Right atrium auricular region (tissue), 2 donors: ENCODE results near the gene SNRPD3. TPM values are rescaled to one million over a fixed set of nuclear protein-coding genes. Genes with fewer than 3 reads are reported as not detected.
A peak's percentile ranks its signal among the peaks of the same experiment; 100 is the strongest.

Experiments
- DNase-seq: peaks from one replicate; pipeline ENCODE4 v3.0.0-alpha.2; 2019; ENCODE audit warnings: low spot score
- H3K27ac ChIP-seq, 2 donors: fragments of 200-600 bp; sonication (generic); 1 replicate in 1 of 2; 2 replicates in 1 of 2; pipeline ENCODE4 v1.5.1; 2016 to 2019
- H3K27me3 ChIP-seq, 2 donors: fragments of 200-600 bp; sonication (generic); one replicate each; pipeline versions ENCODE4 v1.5.1 to v1.6.0; 2017 to 2019
- H3K36me3 ChIP-seq: fragments of 200-600 bp; sonication (generic); one replicate; pipeline ENCODE4 v1.5.1; 2016
- H3K4me1 ChIP-seq, 2 donors: fragments of 200-600 bp; sonication (generic); one replicate each; pipeline versions ENCODE4 v1.5.1 to v1.6.0; 2017 to 2019
- H3K4me3 ChIP-seq, 2 donors: fragments of 200-600 bp; sonication (generic); 1 replicate in 1 of 2; 2 replicates in 1 of 2; pipeline ENCODE4 v1.5.1; 2017 to 2019; ENCODE audit warnings: mild to moderate bottlenecking in 1 of 2, moderate library complexity in 1 of 2
- H3K9me3 ChIP-seq, 2 donors: fragments of 200-600 bp; sonication (generic); one replicate each; pipeline ENCODE4 v1.5.1; 2019
- CTCF ChIP-seq, 2 donors: fragments of 200-600 bp; sonication (generic); IDR thresholded peaks; one replicate each; pipeline ENCODE4 v1.5.1; 2019; ENCODE audit warnings: antibody characterized with exemption in 2 of 2
- total RNA-seq, 2 donors: library from RNA; depleted of rRNA; stranded (reverse); fragments of >200 nt; gene quantifications; one replicate each; pipeline ENCODE4 v1.1.0, GENCODE V29; 2016

Gene SNRPD3
- total RNA-seq, 2 donors from 2014 or later = 100 to 125 TPM

- H3K27me3 ChIP-seq = no peaks in the 10 kb centered on the region
- no peak for DNase-seq
- no peak overlapping the region for H3K27ac ChIP-seq
- peaks cover 12% of the 10 kb centered on the region for H3K36me3 ChIP-seq
- H3K9me3 ChIP-seq = no peaks in the 10 kb centered on the region
- TF ChIP-seq CTCF (IDR thresholded peaks at IDR 0.05) = no peak
- no peak overlapping the region for H3K4me3 ChIP-seq
- H3K4me1 ChIP-seq = peaks cover 0 to 11% of the 10 kb centered on the region in 2 donors
These were observed 22.8 kb downstream of the SNRPD3 start for GRCh38 chr22:24578355-24579257.

- Histone ChIP-seq H3K9me3 (no peaks in the 10 kb centered on the region), H3K27me3 (no peaks in the 10 kb centered on the region), H3K4me1 (peaks cover 0 to 17% of the 10 kb centered on the region in 2 donors), H3K36me3 (peaks cover 6% of the 10 kb centered on the region), H3K4me3 (no peak overlapping the region), H3K27ac (no peak overlapping the region)
- DNase-seq = no peak
- TF ChIP-seq CTCF (IDR thresholded peaks at IDR 0.05) = no peak
These were observed 23.4 kb downstream of the SNRPD3 start for GRCh38 chr22:24579258-24579601.

- no peaks in the 10 kb centered on the region for H3K9me3 ChIP-seq
- H3K4me3 ChIP-seq = no peak overlapping the region
- no peak for TF ChIP-seq CTCF (IDR thresholded peaks at IDR 0.05)
- no peaks in the 10 kb centered on the region for H3K27me3 ChIP-seq
- no peak overlapping the region for H3K27ac ChIP-seq
- no peak for DNase-seq
- H3K36me3 ChIP-seq = peaks cover 6% of the 10 kb centered on the region
- H3K4me1 ChIP-seq = peaks cover 0 to 24% of the 10 kb centered on the region in 2 donors
These were observed 24.5 kb downstream of the SNRPD3 start for GRCh38 chr22:24580276-24580675.

GRCh38 chr22:24582056-24582814, 26.4 kb downstream of the SNRPD3 start:
- H3K27me3 ChIP-seq = no peaks in the 10 kb centered on the region
- H3K9me3 ChIP-seq = no peaks in the 10 kb centered on the region
- no peak overlapping the region for H3K4me3 ChIP-seq
- no peak for TF ChIP-seq CTCF (IDR thresholded peaks at IDR 0.05)
- peaks cover 0 to 24% of the 10 kb centered on the region in 2 donors for H3K4me1 ChIP-seq
- peak overlapping the region in 1 of 2 donors; percentile 82 for H3K27ac ChIP-seq
- DNase-seq = no peak
- peaks cover 3% of the 10 kb centered on the region for H3K36me3 ChIP-seq

- H3K9me3 ChIP-seq = no peaks in the 10 kb centered on the region
- peaks cover 0 to 24% of the 10 kb centered on the region in 2 donors for H3K4me1 ChIP-seq
- H3K27me3 ChIP-seq = no peaks in the 10 kb centered on the region
- H3K27ac ChIP-seq = peak overlapping the region; percentile 79 to 82
- no peak for TF ChIP-seq CTCF (IDR thresholded peaks at IDR 0.05)
- DNase-seq = no peak
- peaks cover 14% of the 10 kb centered on the region for H3K36me3 ChIP-seq
- peak overlapping the region in 1 of 2 donors; percentile 9 for H3K4me3 ChIP-seq
These were observed 27.7 kb downstream of the SNRPD3 start for GRCh38 chr22:24583221-24584165.
